GM23338 (cell line): Measurements from ENCODE around the gene CFAP92. TPM values are rescaled to one million over a fixed set of nuclear protein-coding genes. Genes with fewer than 3 reads are reported as not detected.

Experiments
- ATAC-seq: fragments of 200-7000 bp; cut with Tn5 transposase; 3 replicates; pipeline ENCODE4 v1.9.1; 2020
- DNase-seq: peaks from one replicate; pipeline ENCODE4 v3.0.0-alpha.2; 2015; ENCODE audit warnings: low spot score
- H2AFZ ChIP-seq: fragments of 200-600 bp; sonication (generic); 2 replicates; pipeline ENCODE4 v1.8.0; 2016; ENCODE audit warnings: antibody characterized with exemption, mild to moderate bottlenecking, moderate library complexity
- H3F3A ChIP-seq: fragments of 200-600 bp; sonication (generic); replicated peaks from 2 replicates; pipeline ENCODE4 v1.8.0; 2017; ENCODE audit warnings: antibody characterized with exemption, mixed run types, low read depth
- H3K27ac ChIP-seq: fragments of 200-600 bp; sonication (generic); 2 replicates; pipeline ENCODE4 v1.6.1; 2016; ENCODE audit warnings: low read depth
- H3K27me3 ChIP-seq: fragments of 200-600 bp; sonication (generic); 2 replicates; pipeline ENCODE4 v1.8.0; 2016; ENCODE audit warnings: mild to moderate bottlenecking, mixed run types, moderate library complexity; ENCODE audit not compliant: insufficient read depth
- H3K36me3 ChIP-seq: fragments of 200-600 bp; sonication (generic); 2 replicates; pipeline ENCODE4 v1.8.0; 2016; ENCODE audit warnings: mild to moderate bottlenecking; ENCODE audit not compliant: insufficient read depth
- H3K4me1 ChIP-seq: fragments of 200-600 bp; sonication (generic); 2 replicates; pipeline ENCODE4 v1.8.0; 2016; ENCODE audit warnings: mild to moderate bottlenecking, moderate library complexity; ENCODE audit not compliant: insufficient read depth
- H3K4me2 ChIP-seq: fragments of 200-600 bp; sonication (generic); 2 replicates; pipeline ENCODE4 v1.7.1; 2017; ENCODE audit warnings: mixed run types
- H3K4me3 ChIP-seq: fragments of 200-600 bp; sonication (generic); 2 replicates; pipeline ENCODE4 v1.6.1; 2016; ENCODE audit warnings: mixed run types
- H3K79me2 ChIP-seq: fragments of 200-600 bp; sonication (generic); replicated peaks from 2 replicates; pipeline ENCODE4 v1.8.0; 2017; ENCODE audit warnings: mild to moderate bottlenecking; ENCODE audit not compliant: insufficient read depth
- H3K9me2 ChIP-seq: fragments of 200-600 bp; sonication (generic); 2 replicates; pipeline ENCODE4 v1.8.0; 2017; ENCODE audit not compliant: insufficient read depth
- H4K20me1 ChIP-seq: fragments of 200-600 bp; sonication (generic); replicated peaks from 2 replicates; pipeline ENCODE4 v1.8.0; 2017; ENCODE audit warnings: mild to moderate bottlenecking; ENCODE audit not compliant: insufficient read depth
- H3K27ac Mint-ChIP-seq: 2 replicates; pipeline ENCODE4 v1.8.0; 2020; ENCODE audit warnings: inconsistent platforms, mild to moderate bottlenecking, moderate library complexity, mixed read lengths
- H3K27me3 Mint-ChIP-seq: 3 replicates; pipeline ENCODE4 v1.8.0; 2022; ENCODE audit warnings: low read depth, mild to moderate bottlenecking, moderate library complexity, mixed read lengths, inconsistent platforms; ENCODE audit not compliant: insufficient read depth, poor library complexity
- H3K36me3 Mint-ChIP-seq: 3 replicates; pipeline ENCODE4 v1.8.0; 2021; ENCODE audit warnings: low read depth, mild to moderate bottlenecking, inconsistent platforms, moderate library complexity, mixed read lengths
- H3K4me1 Mint-ChIP-seq: 3 replicates; pipeline ENCODE4 v1.8.0; 2020; ENCODE audit warnings: mild to moderate bottlenecking, inconsistent platforms, mixed read lengths
- H3K4me3 Mint-ChIP-seq: 3 replicates; pipeline ENCODE4 v1.8.0; 2021; ENCODE audit warnings: moderate library complexity, mild to moderate bottlenecking, inconsistent platforms, mixed read lengths
- H3K9me3 Mint-ChIP-seq: 3 replicates; pipeline ENCODE4 v1.8.0; 2020; ENCODE audit warnings: moderate library complexity, mild to moderate bottlenecking, inconsistent platforms, mixed read lengths
- CREB1 ChIP-seq: fragments of 250-450 bp; sonication (Bioruptor Pico); IDR thresholded peaks from 2 replicates; pipeline ENCODE4 v1.5.0; 2020; ENCODE audit warnings: low read depth, mild to moderate bottlenecking, moderate library complexity
- NANOG ChIP-seq: IDR thresholded peaks from 2 replicates; pipeline ENCODE4 v1.6.1; 2016; ENCODE audit warnings: antibody characterized with exemption, borderline replicate concordance
- ZNF114 ChIP-seq: fragments of 250-450 bp; sonication (Bioruptor Pico); IDR thresholded peaks from 2 replicates; pipeline ENCODE4 v1.5.0; 2020; ENCODE audit warnings: mild to moderate bottlenecking, moderate library complexity
- polyA plus RNA-seq: library from polyadenylated mRNA; unstranded; fragments of >200 nt; fragmentation: Nextera tagmentation; extraction: Ambion mirVana; gene quantifications from 2 replicates; pipeline ENCODE4 v1.2.1, GENCODE V29; 2016
- total RNA-seq: library from RNA; depleted of rRNA; stranded (reverse); fragments of >200 nt; shearing (Covaris generic); gene quantifications from 2 replicates; pipeline ENCODE4 v1.2.3, GENCODE V29; 2014
- TF ChIP-seq, protein P1 (sequence below): fragments of 250-450 bp; sonication (Bioruptor Pico); IDR thresholded peaks from 2 replicates; pipeline ENCODE4 v1.5.0; 2020; ENCODE audit warnings: mild to moderate bottlenecking, moderate library complexity
- TF ChIP-seq, protein P2 (sequence below): IDR thresholded peaks from 2 replicates; pipeline ENCODE4 v1.6.1; 2016; ENCODE audit warnings: antibody characterized with exemption

The CFAP92 gene
- total and polyA plus RNA-seq, 2 experiments from 2014 or later = 1.6 to 2.3 TPM

DNA sequence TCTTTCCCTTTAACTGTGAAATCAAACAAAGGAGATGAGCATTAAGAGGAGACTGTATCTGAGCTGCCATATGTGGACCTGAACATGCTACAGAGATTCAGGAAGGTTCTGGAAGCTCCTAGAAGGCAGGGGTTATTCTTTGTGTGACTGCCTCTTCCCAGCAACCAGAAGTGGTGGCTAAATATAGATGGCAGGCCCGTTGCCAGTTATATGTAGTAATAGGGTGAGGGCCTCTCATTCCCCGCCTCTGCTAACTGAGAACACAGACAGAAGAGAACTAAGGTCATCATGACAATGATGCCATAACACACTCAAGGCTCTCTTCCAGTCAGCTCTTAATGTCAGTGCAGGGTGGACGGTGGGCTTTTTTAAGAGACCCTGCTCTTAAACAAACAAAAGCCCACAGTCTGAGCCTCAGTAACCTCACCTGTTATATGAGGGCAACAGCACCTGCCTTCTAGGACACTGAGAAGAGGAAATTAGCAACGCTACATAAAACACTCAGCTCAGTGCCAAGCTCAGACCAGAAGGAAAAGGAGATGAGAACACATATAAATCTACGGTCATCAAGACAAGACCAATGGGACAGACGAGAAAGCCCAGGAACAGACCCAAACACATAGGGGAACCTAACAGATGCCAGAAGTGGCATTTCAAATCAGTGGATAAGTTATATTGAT lies 22.3 kb downstream of the CFAP92 start (continued):
- TF ChIP-seq, protein P1, sequence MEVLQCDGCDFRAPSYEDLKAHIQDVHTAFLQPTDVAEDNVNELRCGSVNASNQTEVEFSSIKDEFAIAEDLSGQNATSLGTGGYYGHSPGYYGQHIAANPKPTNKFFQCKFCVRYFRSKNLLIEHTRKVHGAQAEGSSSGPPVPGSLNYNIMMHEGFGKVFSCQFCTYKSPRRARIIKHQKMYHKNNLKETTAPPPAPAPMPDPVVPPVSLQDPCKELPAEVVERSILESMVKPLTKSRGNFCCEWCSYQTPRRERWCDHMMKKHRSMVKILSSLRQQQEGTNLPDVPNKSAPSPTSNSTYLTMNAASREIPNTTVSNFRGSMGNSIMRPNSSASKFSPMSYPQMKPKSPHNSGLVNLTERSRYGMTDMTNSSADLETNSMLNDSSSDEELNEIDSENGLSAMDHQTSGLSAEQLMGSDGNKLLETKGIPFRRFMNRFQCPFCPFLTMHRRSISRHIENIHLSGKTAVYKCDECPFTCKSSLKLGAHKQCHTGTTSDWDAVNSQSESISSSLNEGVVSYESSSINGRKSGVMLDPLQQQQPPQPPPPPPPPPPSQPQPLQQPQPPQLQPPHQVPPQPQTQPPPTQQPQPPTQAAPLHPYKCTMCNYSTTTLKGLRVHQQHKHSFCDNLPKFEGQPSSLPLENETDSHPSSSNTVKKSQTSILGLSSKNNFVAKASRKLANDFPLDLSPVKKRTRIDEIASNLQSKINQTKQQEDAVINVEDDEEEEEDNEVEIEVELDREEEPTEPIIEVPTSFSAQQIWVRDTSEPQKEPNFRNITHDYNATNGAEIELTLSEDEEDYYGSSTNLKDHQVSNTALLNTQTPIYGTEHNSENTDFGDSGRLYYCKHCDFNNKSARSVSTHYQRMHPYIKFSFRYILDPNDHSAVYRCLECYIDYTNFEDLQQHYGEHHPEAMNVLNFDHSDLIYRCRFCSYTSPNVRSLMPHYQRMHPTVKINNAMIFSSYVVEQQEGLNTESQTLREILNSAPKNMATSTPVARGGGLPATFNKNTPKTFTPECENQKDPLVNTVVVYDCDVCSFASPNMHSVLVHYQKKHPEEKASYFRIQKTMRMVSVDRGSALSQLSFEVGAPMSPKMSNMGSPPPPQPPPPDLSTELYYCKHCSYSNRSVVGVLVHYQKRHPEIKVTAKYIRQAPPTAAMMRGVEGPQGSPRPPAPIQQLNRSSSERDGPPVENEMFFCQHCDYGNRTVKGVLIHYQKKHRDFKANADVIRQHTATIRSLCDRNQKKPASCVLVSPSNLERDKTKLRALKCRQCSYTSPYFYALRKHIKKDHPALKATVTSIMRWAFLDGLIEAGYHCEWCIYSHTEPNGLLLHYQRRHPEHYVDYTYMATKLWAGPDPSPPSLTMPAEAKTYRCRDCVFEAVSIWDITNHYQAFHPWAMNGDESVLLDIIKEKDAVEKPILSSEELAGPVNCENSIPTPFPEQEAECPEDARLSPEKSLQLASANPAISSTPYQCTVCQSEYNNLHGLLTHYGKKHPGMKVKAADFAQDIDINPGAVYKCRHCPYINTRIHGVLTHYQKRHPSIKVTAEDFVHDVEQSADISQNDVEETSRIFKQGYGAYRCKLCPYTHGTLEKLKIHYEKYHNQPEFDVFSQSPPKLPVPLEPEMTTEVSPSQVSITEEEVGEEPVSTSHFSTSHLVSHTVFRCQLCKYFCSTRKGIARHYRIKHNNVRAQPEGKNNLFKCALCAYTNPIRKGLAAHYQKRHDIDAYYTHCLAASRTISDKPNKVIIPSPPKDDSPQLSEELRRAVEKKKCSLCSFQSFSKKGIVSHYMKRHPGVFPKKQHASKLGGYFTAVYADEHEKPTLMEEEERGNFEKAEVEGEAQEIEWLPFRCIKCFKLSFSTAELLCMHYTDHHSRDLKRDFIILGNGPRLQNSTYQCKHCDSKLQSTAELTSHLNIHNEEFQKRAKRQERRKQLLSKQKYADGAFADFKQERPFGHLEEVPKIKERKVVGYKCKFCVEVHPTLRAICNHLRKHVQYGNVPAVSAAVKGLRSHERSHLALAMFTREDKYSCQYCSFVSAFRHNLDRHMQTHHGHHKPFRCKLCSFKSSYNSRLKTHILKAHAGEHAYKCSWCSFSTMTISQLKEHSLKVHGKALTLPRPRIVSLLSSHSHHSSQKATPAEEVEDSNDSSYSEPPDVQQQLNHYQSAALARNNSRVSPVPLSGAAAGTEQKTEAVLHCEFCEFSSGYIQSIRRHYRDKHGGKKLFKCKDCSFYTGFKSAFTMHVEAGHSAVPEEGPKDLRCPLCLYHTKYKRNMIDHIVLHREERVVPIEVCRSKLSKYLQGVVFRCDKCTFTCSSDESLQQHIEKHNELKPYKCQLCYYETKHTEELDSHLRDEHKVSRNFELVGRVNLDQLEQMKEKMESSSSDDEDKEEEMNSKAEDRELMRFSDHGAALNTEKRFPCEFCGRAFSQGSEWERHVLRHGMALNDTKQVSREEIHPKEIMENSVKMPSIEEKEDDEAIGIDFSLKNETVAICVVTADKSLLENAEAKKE = no peak
- TF ChIP-seq ZNF114 (no peak), CREB1 (no peak), NANOG (no peak)

DNA sequence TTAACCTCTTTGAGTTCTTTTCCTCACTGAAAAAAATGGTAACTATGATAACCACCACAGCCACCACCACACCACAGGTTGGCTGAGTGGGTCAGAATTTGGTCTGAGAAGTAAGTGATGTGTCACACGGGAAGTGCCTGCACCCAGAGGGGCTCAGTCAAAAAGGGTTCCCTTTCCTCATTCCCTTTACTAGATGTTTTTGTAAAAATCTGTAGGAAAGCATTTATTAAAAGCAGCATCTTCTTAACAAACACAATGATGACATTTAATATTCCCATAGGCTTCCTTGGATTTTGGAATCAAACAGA lies 23.2 kb downstream of the CFAP92 start:
- Mint-ChIP-seq H3K36me3 (no peaks in the 10 kb centered on the region), H3K4me3 (no peak overlapping the region), H3K27me3 (peaks cover 3% of the 10 kb centered on the region), H3K27ac (no peak overlapping the region), H3K9me3 (no peaks in the 10 kb centered on the region; the same call in 2 of the 3 replicates), H3K4me1 (no peaks in the 10 kb centered on the region)
- H3K4me3 ChIP-seq = no peak overlapping the region
- no peak overlapping the region for H2AFZ ChIP-seq
- no peaks in the 10 kb centered on the region for H4K20me1 ChIP-seq
- H3K36me3 ChIP-seq = no peaks in the 10 kb centered on the region
- no peak overlapping the region for H3K4me2 ChIP-seq
- ATAC-seq (no peak), DNase-seq (no peak)
- no peaks in the 10 kb centered on the region for H3K79me2 ChIP-seq
- H3F3A ChIP-seq = no peaks in the 10 kb centered on the region
- H3K4me1 ChIP-seq = no peaks in the 10 kb centered on the region
- TF ChIP-seq, protein P2, sequence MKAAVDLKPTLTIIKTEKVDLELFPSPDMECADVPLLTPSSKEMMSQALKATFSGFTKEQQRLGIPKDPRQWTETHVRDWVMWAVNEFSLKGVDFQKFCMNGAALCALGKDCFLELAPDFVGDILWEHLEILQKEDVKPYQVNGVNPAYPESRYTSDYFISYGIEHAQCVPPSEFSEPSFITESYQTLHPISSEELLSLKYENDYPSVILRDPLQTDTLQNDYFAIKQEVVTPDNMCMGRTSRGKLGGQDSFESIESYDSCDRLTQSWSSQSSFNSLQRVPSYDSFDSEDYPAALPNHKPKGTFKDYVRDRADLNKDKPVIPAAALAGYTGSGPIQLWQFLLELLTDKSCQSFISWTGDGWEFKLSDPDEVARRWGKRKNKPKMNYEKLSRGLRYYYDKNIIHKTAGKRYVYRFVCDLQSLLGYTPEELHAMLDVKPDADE = no peak
- no peaks in the 10 kb centered on the region for H3K9me2 ChIP-seq
- H3K27ac ChIP-seq = no peak overlapping the region
- H3K27me3 ChIP-seq = no peaks in the 10 kb centered on the region
